CD1c-positive myeloid dendritic cell (primary cell): ENCODE measurements around the gene OBSCN.

Experiments used
- DNase-seq: peaks from one replicate; pipeline ENCODE4 v3.0.0-alpha.2; 2016; ENCODE audit errors: extremely low spot score

Gene OBSCN

GRCh38 chr1:228354390-228355320 is 146.8 kb downstream of the OBSCN start:
- no peak for DNase-seq

- DNase-seq: no peak
These were observed 149.2 kb downstream of the OBSCN start for GRCh38 chr1:228356897-228357680.

- no peak for DNase-seq
These were observed 150.4 kb downstream of the OBSCN start for GRCh38 chr1:228358039-228358763.

GRCh38 chr1:228358764-228359612 is 151.1 kb downstream of the OBSCN start:
- no peak for DNase-seq

- no peak for DNase-seq
These were observed 152.0 kb downstream of the OBSCN start for GRCh38 chr1:228359613-228360532.

- no peak for DNase-seq
These were observed 152.9 kb downstream of the OBSCN start for GRCh38 chr1:228360533-228361313.

- no peak for DNase-seq
These were observed 153.7 kb downstream of the OBSCN start for GRCh38 chr1:228361314-228362140.

- DNase-seq: no peak
These were observed 154.5 kb downstream of the OBSCN start for GRCh38 chr1:228362141-228362883.

GRCh38 chr1:228362884-228363450 is 155.1 kb downstream of the OBSCN start:
- no peak for DNase-seq

GRCh38 chr1:228363686-228364067 is 155.8 kb downstream of the OBSCN start:
- DNase-seq: no peak

- DNase-seq: no peak
These were observed 156.3 kb downstream of the OBSCN start for GRCh38 chr1:228364068-228364705.

- DNase-seq: no peak
These were observed 156.9 kb downstream of the OBSCN start for GRCh38 chr1:228364706-228365213.

- DNase-seq: no peak
These were observed 157.6 kb downstream of the OBSCN start for GRCh38 chr1:228365271-228366061.

- DNase-seq: no peak
These were observed 158.4 kb downstream of the OBSCN start for GRCh38 chr1:228366062-228366865.
